K562 (cell line): ENCODE results near the gene PLP2. TPM values are rescaled to one million over a fixed set of nuclear protein-coding genes. Genes with fewer than 3 reads are reported as not detected.

ENCODE experiments used
- BDP1 ChIP-seq: IDR thresholded peaks from 3 replicates; pipeline ENCODE4 v1.6.1; 2011; ENCODE audit not compliant: insufficient read length, insufficient read depth
- CBX5 ChIP-seq: IDR thresholded peaks from 2 replicates; pipeline ENCODE4 v1.6.1; 2014; ENCODE audit warnings: low read depth, borderline replicate concordance
- CHAMP1 ChIP-seq: fragments of 450-650 bp; IDR thresholded peaks from 2 replicates; pipeline ENCODE4 v1.6.1; 2016; ENCODE audit warnings: mild to moderate bottlenecking
- CHD2 ChIP-seq: IDR thresholded peaks from 2 replicates; pipeline ENCODE4 v1.6.1; 2011; ENCODE audit warnings: low read depth, low read length
- ELF2 ChIP-seq: fragments of 250-450 bp; sonication (Bioruptor Pico); IDR thresholded peaks from 2 replicates; pipeline ENCODE4 v1.5.0; 2021; ENCODE audit warnings: mild to moderate bottlenecking
- ESRRA ChIP-seq: fragments of 450-650 bp; IDR thresholded peaks from 2 replicates; pipeline ENCODE4 v1.6.1; 2014; ENCODE audit warnings: low read depth, mild to moderate bottlenecking, moderate library complexity, borderline replicate concordance
- ETS1 ChIP-seq: conservative IDR thresholded peaks from 2 replicates; pipeline ENCODE4 v1.6.1; 2011; ENCODE audit warnings: low read depth, mild to moderate bottlenecking, low read length; ENCODE audit not compliant: control insufficient read depth
- GABPB2 ChIP-seq: fragments of 250-450 bp; sonication (Bioruptor Pico); conservative IDR thresholded peaks from 2 replicates; pipeline ENCODE4 v1.5.1; 2021; ENCODE audit warnings: mild to moderate bottlenecking
- GTF2F1 ChIP-seq: IDR thresholded peaks from 2 replicates; pipeline ENCODE4 v1.6.1; 2011; ENCODE audit warnings: low read depth, low read length, improper control_type of control experiment
- KHSRP ChIP-seq: fragments of 450-650 bp; IDR thresholded peaks from 2 replicates; pipeline ENCODE4 v1.6.1; 2017
- KLF1 ChIP-seq: fragments of 450-650 bp; IDR thresholded peaks from 2 replicates; pipeline ENCODE4 v1.6.1; 2016; ENCODE audit warnings: missing genetic modification characterization, missing compliant biosample characterization
- NELFE ChIP-seq: IDR thresholded peaks from 2 replicates; pipeline ENCODE4 v1.6.1; 2011; ENCODE audit warnings: mild to moderate bottlenecking; ENCODE audit not compliant: insufficient read depth, insufficient read length
- NFIC ChIP-seq: fragments of 450-650 bp; IDR thresholded peaks from 2 replicates; pipeline ENCODE4 v1.6.1; 2017; ENCODE audit warnings: mild to moderate bottlenecking, inconsistent platforms
- NR3C1 ChIP-seq: sonication (generic); formaldehyde crosslinking; IDR thresholded peaks from 2 replicates; pipeline ENCODE4 v1.8.1; 2022; ENCODE audit warnings: missing genetic modification reagents
- PRMT5 ChIP-seq: sonication (generic); formaldehyde crosslinking; IDR thresholded peaks from 2 replicates; pipeline ENCODE4 v1.5.0; 2020; ENCODE audit warnings: missing genetic modification reagents
- SAFB ChIP-seq: fragments of 200-400 bp; formaldehyde crosslinking; IDR thresholded peaks from 2 replicates; pipeline ENCODE4 v1.6.1; 2017; ENCODE audit warnings: low read depth, low read length, borderline replicate concordance
- THRAP3 ChIP-seq: fragments of 450-650 bp; IDR thresholded peaks from 2 replicates; pipeline ENCODE4 v1.6.1; 2016; ENCODE audit warnings: mild to moderate bottlenecking, inconsistent platforms, borderline replicate concordance
- XRCC3 ChIP-seq: fragments of 450-650 bp; IDR thresholded peaks from 2 replicates; pipeline ENCODE4 v1.6.1; 2017; ENCODE audit warnings: mild to moderate bottlenecking, moderate library complexity
- XRCC4 ChIP-seq: IDR thresholded peaks from one replicate; pipeline ENCODE4 v1.6.1; 2011; ENCODE audit not compliant: insufficient read depth, insufficient read length; ENCODE audit errors: extremely low read depth
- ZBTB17 ChIP-seq: fragments of 450-650 bp; formaldehyde crosslinking; IDR thresholded peaks from 2 replicates; pipeline ENCODE4 v1.4.0; 2020; ENCODE audit warnings: mild to moderate bottlenecking
- ZBTB7A ChIP-seq: IDR thresholded peaks from 2 replicates; pipeline ENCODE4 v1.6.1; 2011; ENCODE audit warnings: low read depth, mild to moderate bottlenecking, low read length, moderate library complexity, borderline replicate concordance; ENCODE audit not compliant: control insufficient read depth
- ZNF124 ChIP-seq: sonication (generic); formaldehyde crosslinking; IDR thresholded peaks from 2 replicates; pipeline ENCODE4 v1.8.1; 2022; ENCODE audit warnings: missing genetic modification reagents
- ZNF282 ChIP-seq: sonication (generic); formaldehyde crosslinking; IDR thresholded peaks from 2 replicates; pipeline ENCODE4 v1.8.1; 2023; ENCODE audit warnings: missing genetic modification reagents
- ZNF445 ChIP-seq: fragments of 250-450 bp; sonication (Bioruptor Pico); IDR thresholded peaks from 2 replicates; pipeline ENCODE4 v1.4.0; 2020; ENCODE audit warnings: low read depth, mild to moderate bottlenecking, moderate library complexity
- ZSCAN32 ChIP-seq: fragments of 450-650 bp; formaldehyde crosslinking; IDR thresholded peaks from 2 replicates; pipeline ENCODE4 v1.4.0; 2020; ENCODE audit warnings: mild to moderate bottlenecking, moderate library complexity
- polyA plus RNA-seq, 8 experiments: library from polyadenylated mRNA; depleted of rRNA in 4 of 8; stranded (reverse) in 5 of 8; unstranded in 3 of 8; fragments of >200 nt; fragmentation: Nextera tagmentation in 2 of 8; fragmentation: Illumina TruSeq in 1 of 8; extraction: Ambion mirVana in 2 of 8; extraction: Trizol in 1 of 8; gene quantifications; 2 replicates each; pipeline versions ENCODE4 v1.2.1 to v1.2.3, GENCODE V29; 2011 to 2014; ENCODE audit warnings: inconsistent platforms in 1 of 8, missing spikeins in 1 of 8
- total RNA-seq, 7 experiments: library from RNA; depleted of rRNA in 6 of 7; stranded (reverse); fragments of >200 nt in 6 of 7; fragmentation: Illumina TruSeq in 2 of 7; extraction: Trizol in 2 of 7; gene quantifications; 2 replicates each; pipeline versions ENCODE4 v1.2.1 to v1.2.3, GENCODE V29; 2011 to 2021; ENCODE audit warnings: low replicate concordance in 1 of 7
- TF ChIP-seq, protein P1 (sequence below): fragments of 200-400 bp; formaldehyde crosslinking; IDR thresholded peaks from 2 replicates; pipeline ENCODE4 v1.6.1; 2017; ENCODE audit warnings: mild to moderate bottlenecking, low read depth, low read length, moderate library complexity

PLP2 gene
- total and polyA plus RNA-seq, 9 of the 15 experiments (the other 6 are each of a cell fraction or from before 2014, with no cell fraction given), result 34.7 to 236 (median 112) TPM

- TF ChIP-seq KLF1 (peak; percentile 77), NR3C1 (CRISPR knock-in tag) (peak; percentile 76; the same call in 1 of the 2 replicates), BDP1 (no peak), ZSCAN32 (CRISPR knock-in tag) (no peak), GTF2F1 (no peak), ZNF124 (CRISPR knock-in tag) (no peak), ESRRA (peak; percentile 67), ZBTB17 (CRISPR knock-in tag) (no peak), SAFB (no peak), CHD2 (no peak), KHSRP (no peak), ELF2 (CRISPR knock-in tag) (no peak), THRAP3 (no peak), GABPB2 (CRISPR knock-in tag) (no peak), XRCC3 (no peak), ZNF282 (CRISPR knock-in tag) (no peak), CBX5 (0 out of 2 replicates have a peak, but pooled peaks have one; percentile 22), ETS1 (peak; percentile 85; the same call in 1 of the 2 replicates), NFIC (no peak), CHAMP1 (no peak), ZNF445 (CRISPR knock-in tag) (no peak), PRMT5 (peak; percentile 90), ZBTB7A (peak; percentile 70), NELFE (no peak), XRCC4 (no peak)
- TF ChIP-seq, protein P1, sequence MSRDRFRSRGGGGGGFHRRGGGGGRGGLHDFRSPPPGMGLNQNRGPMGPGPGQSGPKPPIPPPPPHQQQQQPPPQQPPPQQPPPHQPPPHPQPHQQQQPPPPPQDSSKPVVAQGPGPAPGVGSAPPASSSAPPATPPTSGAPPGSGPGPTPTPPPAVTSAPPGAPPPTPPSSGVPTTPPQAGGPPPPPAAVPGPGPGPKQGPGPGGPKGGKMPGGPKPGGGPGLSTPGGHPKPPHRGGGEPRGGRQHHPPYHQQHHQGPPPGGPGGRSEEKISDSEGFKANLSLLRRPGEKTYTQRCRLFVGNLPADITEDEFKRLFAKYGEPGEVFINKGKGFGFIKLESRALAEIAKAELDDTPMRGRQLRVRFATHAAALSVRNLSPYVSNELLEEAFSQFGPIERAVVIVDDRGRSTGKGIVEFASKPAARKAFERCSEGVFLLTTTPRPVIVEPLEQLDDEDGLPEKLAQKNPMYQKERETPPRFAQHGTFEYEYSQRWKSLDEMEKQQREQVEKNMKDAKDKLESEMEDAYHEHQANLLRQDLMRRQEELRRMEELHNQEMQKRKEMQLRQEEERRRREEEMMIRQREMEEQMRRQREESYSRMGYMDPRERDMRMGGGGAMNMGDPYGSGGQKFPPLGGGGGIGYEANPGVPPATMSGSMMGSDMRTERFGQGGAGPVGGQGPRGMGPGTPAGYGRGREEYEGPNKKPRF, result no peak
These were observed 28.4 kb downstream of the PLP2 start, which contains the start of gene SYP (continued) for GRCh38 chrX:49199906-49200771.
